HG03354 (cell line): ENCODE measurements around the gene NR5A2.
A peak's percentile ranks its signal among the peaks of the same experiment; 100 is the strongest.

Experiments used
- ATAC-seq: cut with Tn5 transposase; IDR thresholded peaks from one replicate; pipeline ENCODE4 v1.9.1; 2021; ENCODE audit warnings: mild to moderate bottlenecking; ENCODE audit not compliant: unreplicated experiment, poor library complexity, severe bottlenecking

The NR5A2 gene

GRCh38 chr1:200053646-200054045 lies 26.1 kb downstream of the NR5A2 start:
- no peak for ATAC-seq

GRCh38 chr1:200058341-200058740 lies 30.8 kb downstream of the NR5A2 start:
- ATAC-seq, result no peak

- ATAC-seq, result no peak
These were observed 34.6 kb downstream of the NR5A2 start for GRCh38 chr1:200062143-200062542.

- ATAC-seq, result peak; percentile 96
These were observed 45.3 kb downstream of the NR5A2 start for GRCh38 chr1:200072636-200073285.

- ATAC-seq, result no peak
These were observed 45.8 kb downstream of the NR5A2 start for GRCh38 chr1:200073286-200073637.

GRCh38 chr1:200075522-200075921 lies 48.0 kb downstream of the NR5A2 start:
- no peak for ATAC-seq

GRCh38 chr1:200075938-200076546 lies 48.5 kb downstream of the NR5A2 start:
- no peak for ATAC-seq

- ATAC-seq, result no peak
These were observed 51.9 kb downstream of the NR5A2 start for GRCh38 chr1:200079232-200079940.

- ATAC-seq, result no peak
These were observed 53.9 kb downstream of the NR5A2 start for GRCh38 chr1:200081151-200081968.

GRCh38 chr1:200081969-200082245 lies 54.4 kb downstream of the NR5A2 start:
- ATAC-seq, result no peak

GRCh38 chr1:200082329-200082728 lies 54.8 kb downstream of the NR5A2 start:
- no peak for ATAC-seq

GRCh38 chr1:200090252-200091159 lies 63.0 kb downstream of the NR5A2 start:
- ATAC-seq, result no peak

- no peak for ATAC-seq
These were observed 67.6 kb downstream of the NR5A2 start for GRCh38 chr1:200095057-200095577.

- ATAC-seq, result no peak
These were observed 69.3 kb downstream of the NR5A2 start for GRCh38 chr1:200096774-200097173.

- no peak for ATAC-seq
These were observed 71.5 kb downstream of the NR5A2 start for GRCh38 chr1:200099040-200099439.

- ATAC-seq, result no peak
These were observed 76.6 kb downstream of the NR5A2 start for GRCh38 chr1:200103966-200104583.

- no peak for ATAC-seq
These were observed 79.5 kb downstream of the NR5A2 start for GRCh38 chr1:200107004-200107470.

- ATAC-seq, result no peak
These were observed 81.1 kb downstream of the NR5A2 start for GRCh38 chr1:200108659-200109058.

- no peak for ATAC-seq
These were observed 84.8 kb downstream of the NR5A2 start for GRCh38 chr1:200112290-200112689.
